HuH-7.5 (cell line): ENCODE measurements around the gene TMEM108.

Source experiments
- DNase-seq: peaks from one replicate; pipeline ENCODE4 v3.0.0; 2011; ENCODE audit warnings: low spot score

TMEM108 gene

DNA sequence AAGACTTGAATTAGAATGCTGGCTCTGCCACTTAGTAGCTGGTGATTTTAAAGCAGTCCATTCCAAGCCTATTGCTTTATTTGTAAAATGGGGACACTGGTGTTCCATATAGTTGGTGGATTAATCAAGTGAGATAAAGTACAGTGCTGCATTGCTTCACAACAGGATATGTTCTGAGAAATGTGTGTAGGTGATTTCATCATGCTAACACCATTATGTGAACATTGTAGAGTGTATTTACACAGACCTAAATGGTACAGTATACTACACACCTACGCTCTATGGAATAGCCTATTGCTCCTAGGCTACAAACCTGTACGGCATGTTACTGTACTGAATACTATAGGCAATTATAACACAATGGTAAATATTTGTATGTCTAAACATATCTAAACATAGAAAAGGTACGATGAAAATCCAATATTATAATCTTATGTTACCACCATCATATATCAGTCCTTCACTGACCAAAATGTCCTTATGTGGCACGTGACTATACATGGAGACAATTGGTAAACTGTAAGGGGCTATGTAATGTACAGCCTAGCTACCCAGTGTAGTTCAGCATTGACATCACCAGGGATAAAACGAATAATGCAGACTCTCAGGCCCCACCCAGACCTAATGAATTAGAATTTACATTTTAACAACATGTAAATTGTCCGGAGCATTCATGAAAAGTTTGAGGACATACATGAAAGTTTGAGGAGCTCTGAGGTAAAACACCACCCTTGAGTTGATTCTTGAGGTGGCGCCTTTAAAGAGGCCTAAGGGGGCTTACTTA, 240.3 kb downstream of the TMEM108 start:
- DNase-seq, result no peak

DNA sequence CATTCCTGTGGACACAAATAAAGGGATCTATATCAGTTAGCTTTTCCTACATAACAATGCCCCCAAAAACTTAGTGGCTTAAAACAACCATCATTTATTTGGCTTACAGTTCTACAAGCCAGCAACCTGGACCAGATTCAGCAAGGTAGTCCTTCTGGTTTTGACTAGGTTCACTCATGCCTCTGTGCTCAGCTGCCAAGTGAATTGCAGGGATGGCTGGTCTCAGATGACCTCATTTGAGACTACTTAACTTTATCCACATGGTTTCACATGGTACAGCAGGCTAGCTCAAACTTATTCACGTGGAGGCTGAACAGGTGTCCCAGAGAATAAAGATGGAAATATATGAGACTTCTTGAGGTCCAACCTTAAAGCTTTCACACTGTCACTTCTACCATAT, 242.4 kb downstream of the TMEM108 start:
- no peak for DNase-seq

DNA sequence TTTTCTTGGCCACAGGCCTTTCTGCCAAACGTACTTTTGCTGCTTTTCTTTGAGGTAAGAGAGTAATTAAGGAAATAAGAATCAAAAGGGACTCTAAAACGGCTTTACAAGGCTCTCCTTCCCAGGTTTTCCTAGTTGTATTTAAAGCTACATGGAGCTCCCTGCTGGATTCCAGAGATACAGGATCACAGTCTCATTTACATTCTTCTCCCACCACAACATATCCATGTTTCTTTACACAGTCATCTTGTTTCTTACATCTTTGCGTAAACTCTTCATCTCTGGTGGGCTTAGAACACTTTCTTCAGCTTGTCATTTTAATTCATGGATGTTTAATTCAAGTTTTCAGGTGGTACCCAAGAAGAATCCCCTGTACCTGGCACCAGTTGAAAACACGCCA, 244.0 kb downstream of the TMEM108 start:
- no peak for DNase-seq

DNA sequence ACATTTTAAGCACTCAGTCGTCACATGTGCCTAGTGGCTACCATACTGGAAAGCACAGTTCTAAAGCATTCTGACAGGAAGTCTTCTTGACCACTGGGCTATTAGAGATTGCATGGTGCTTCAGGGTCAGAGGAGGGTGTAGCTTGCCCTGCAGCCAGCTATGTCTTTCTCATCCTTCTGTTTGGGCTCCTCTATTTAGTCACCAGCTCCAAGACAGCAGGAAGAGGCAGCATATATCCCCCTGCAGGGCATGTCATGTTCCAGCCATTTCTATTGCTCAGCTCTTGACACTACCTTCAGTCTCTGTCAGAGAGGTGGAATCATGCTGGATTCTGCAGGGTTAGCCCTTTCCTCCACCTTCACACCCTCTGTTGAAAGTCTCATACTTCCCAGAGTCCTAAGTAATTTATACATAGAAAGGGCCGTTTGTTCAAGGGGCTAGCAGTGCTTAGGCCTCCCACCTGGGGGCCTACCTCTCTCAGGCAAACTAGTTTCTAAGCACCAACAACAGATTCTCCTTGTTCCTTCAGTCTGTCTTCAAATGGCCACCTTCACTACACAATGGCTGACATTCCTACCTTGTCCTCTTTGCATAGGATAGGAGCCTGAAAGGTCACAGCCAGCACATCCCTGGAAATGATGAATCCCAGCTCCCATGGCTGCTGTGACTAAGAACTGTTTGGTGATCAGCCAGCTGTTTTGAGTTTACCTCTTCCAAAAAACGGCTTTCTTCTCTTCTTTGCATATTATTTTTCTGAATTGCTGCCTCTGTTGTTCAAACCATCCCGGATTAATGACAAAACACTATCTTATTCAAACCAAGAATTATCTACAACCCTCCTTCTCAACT, 246.0 kb downstream of the TMEM108 start:
- DNase-seq, result no peak

DNA sequence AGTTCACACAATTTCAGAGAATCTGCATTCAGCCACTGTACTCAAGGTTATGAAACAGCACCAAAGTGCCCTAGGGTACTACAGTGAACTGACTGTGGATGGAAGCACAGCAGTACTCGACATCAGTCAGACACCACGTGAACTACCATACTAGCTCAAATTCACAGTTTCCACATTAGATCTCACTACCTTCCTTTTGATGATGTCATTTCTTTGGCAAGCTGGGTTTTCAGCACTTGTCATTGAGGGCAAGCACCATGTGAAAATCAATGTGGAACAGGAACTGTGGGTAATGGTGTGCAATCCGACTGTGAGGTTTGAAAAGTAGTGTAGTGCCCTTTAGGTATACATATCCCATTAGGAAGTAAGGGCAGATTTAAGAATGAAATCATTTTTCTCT, 251.1 kb downstream of the TMEM108 start:
- no peak for DNase-seq

DNA sequence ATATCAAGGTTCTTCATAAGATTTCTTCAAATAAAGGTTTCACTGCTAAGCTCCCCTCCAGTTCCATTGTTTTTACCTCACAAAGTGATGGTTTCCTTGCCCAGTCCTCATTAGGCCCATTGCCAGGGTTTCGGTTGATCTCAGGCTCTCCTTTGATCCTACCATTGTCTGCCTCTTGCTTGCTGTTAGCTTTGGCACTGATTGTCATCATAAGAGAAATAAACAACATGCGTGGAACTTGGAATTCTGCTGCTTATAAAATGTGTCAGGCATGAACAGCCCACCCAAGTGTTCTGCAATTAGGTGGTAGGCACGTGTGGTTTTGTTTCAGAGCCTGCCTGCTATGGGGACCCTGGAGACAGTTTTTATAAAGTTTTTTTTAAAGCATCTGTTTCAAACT, 254.1 kb downstream of the TMEM108 start:
- DNase-seq, result no peak

DNA sequence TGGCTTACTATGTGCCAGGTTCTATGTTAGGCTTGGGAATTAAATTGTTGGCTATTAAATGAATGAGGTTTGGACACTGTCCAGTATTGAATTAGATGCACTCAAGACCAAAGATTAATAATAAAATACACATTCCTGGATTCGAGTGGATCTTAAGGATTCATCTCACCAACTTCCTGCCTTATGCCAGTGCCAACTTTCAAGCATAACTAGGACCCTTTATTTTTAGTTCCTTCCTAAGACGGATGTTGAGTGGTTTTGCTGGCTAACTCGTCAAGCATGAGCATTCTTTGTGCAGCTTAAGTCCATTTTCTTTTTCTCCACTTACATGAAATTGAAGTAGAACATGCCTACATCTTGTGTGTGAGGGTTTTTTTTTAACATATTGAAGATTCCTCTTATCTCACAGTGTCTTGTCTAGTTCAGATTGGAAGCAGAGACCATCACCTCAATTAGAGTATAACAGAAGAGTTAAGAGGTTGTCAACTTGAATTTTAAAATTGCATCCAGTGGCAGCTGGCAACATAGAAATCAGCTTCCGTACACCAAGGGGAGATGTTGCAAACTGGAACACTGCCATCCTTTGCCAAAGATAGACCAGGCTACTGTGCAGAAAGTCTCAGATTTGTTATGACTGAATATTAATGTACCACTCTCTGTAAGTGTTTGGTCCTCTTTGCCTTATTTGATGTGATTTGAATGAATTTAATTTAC, 255.4 kb downstream of the TMEM108 start:
- DNase-seq, result no peak

DNA sequence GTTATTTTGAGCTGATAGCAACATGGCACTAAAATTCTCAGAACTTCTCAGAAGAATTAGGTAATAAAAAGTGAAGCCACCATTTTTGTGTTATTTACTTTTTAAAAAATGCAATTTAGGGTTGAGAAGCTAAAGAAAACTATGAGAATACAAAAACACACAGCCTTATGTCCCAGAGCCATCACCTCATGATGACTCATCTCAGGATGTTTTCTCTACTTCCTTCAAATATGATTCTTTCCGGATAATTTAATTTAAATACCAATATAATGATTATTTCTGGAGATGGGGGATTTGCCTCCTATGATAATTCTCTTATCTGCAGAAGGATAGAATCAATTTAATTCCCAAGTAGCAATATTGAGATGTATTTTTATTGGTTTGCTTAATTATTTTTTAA, 256.1 kb downstream of the TMEM108 start:
- DNase-seq, result no peak

DNA sequence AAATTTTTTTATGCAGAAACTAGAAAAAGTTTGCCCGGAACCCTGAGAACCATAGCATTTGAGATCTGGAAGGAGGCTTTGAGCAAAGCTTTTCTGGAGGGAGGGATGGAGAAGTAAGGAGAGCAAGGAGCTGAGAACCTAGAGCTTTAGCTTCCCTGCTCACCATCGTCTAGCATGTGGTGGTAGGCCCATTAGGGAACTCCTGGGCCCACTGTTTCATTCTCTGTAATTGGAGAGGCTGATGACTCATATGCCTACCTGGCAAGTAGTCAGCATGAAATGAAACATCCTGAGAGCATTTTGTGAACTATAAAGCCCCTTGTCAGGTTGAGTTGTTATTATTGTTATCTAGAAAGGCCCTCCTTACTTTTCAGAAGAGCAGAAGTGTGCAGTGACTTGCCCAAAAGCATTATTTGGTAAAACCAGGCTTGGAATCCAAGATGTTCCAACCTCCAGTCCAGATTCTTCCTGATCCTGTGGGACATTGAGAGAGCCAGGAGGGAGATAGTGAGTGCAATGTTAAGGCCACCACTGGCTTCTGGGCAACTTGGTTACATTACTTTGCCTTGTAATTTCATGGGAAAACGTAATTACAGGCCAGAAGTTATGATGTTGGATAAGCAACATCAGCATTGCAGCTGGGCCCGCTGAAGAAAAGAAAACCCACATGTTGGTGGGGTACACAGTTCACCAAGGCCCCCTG, 257.2 kb downstream of the TMEM108 start:
- no peak for DNase-seq

DNA sequence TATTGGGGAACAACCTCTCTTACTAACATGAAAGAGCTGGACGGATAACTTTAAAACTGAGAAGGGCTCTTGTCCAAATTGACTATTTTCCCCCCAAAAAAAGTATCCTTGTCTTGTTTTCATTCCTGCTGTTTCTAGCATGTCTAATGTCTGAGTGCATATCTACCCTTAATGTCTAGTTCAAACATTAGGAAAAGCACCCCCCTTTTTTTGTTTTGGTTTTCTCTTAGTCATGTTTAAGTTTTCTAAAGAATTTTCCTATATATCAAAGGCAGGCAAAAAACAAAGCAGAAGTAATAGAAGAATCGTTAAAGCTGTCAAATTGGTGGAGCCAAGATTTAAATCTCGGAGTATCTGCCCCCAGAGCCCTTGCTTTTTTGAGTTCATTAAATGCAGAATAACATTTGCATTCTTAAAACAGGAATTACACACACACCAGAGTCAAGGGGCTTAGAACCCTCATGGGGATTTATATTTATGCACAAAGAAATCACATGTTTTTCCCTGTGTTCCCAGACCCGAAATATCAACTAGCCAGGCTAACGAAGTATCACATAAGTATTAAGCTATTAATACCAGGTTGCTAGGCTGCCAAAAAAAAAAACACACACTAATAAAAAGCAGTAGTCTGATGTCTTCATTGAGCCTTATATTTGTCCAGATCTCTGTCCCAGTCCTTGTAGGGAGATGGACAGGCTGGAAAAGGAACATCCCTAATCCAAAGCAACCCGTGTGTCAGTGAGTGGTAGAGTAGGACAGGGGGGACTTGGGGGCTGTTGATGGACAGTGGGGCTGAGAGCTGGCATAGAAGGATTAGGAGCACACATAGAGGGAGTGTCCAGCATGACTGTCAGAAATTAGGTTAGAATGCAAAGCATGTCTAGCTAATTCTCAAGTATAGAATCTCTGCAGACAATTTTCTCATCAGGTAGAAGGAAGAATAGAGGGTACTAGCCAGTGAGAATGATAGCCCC, 258.0 kb downstream of the TMEM108 start:
- DNase-seq, result no peak

DNA sequence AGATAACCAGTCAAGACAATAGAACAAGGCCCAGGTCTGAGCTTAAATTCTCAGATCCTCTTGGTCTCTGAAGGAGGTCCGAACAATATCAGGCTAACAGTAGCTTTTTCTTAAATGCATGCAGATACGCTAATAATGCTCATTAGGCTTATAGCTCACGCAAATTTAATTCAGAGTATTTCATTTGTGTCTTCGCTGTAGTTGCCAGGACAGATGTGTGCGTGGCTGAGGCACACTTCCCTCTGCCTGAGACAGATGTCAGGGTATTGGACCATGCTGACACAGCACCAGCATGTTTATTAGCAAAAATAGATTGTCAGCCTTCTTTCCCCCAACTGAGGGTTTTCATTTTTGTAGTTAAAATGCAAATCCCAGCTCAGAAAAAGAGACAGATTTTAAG, 258.8 kb downstream of the TMEM108 start:
- no peak for DNase-seq

DNA sequence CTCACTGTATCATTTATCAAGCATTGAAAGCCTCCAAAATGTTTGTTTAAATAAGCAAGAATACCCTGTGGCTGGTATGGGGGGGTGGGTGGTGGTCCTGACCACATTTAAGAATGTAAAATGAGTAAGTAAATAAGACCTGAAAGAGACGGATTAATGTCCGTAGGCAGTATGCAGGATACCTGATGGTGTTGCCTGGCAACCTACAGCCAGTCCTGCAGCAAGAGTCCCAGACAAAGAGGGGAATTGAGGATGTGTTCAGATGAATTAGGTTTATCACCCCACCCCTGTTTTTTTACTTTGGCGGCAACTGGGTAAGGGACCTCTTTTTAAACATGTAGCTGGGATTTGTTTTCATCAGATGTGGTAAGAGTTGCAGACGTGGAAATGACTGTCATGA, 261.9 kb downstream of the TMEM108 start:
- DNase-seq, result no peak

DNA sequence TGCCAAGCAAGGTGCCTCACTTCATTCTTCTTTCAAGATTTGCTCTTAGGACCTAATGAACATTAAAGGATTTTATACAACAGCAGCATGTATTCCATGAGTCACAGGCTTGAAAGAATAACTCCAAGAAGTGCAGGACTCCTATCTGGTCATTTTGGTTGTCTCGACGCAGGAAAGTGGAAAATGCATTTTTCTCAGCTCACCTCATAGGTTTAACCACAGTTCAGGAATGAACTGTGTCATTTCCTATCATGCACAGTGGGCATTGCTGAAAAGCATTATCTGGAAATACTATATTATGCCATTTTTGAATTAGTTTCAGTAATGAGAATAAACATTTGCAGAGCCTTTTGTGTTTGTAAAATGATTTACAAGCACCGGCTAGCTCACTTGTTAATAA, 263.0 kb downstream of the TMEM108 start:
- no peak for DNase-seq

DNA sequence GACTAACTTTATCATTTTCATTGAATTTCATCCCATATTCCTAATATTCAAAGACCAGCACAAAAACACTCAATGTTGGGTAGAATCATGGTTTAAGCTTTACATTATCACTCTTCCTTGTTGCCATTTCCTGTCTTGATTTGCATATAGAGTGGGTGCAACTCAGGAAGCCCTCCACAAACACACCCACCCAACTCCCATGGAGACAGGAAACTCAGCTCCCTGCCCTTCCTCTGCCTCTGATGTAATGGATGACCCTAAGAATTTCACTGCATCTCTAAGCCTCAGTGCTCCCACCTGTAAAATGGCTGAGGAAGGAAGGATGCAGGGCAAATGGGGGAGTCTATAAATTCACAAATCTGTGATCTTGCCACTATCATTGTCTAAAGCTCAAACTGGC, 263.5 kb downstream of the TMEM108 start:
- DNase-seq, result no peak

DNA sequence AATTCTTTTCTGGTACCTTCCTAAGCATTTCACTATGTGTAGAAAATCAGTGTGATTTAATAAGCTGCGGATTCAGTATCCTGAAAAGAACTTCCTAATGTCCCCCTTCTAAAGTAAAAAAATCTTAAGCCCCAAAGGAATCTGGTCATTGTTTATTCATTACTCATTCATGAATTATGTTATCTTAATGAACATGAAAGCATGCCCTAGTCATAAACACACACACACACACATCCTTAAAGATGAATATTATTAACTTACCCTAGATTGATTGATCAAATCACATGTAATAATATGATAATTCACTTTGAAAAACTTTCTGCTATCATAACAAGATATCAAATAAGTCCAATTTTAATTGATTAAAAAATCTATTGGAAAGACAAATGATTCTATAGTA, 265.2 kb downstream of the TMEM108 start:
- DNase-seq, result no peak

DNA sequence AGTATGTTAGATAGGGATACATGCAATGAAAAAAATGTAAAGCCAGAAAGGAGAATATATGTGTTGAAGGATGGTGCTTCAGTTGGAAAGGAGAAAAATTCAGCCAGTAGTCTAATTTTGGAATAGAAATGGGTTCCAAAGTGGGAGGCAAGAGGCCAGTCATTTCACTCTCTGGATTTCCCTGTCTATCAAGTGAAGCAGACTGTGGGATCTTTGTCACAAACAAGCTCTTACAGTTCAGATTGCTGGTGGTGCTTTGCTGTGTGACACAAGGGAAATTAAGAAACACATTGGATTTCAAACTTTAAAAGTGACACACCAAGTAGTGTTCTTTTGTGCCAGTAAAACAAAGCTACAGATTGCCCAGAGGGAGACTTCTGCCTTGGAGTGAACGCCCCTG, 279.7 kb downstream of the TMEM108 start:
- no peak for DNase-seq

DNA sequence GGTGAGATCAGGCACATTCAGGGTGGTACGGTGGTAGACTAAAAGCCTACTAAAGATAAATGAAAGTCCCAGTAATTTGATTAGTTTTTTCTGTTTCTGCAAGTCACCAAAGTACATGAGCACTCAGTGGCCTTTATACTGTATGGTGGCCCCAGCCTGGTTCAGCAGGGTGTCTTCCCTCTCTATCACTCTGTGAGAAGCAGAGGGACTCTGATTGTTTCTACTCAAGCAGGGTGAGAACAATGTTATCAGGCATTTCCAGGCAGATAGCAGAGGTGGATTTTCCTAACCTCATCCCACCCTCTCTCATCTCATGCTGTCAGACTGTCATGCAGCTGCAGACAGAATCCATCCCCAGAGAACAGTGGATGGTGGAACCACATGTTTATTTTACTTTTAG, 290.2 kb downstream of the TMEM108 start:
- DNase-seq, result no peak

DNA sequence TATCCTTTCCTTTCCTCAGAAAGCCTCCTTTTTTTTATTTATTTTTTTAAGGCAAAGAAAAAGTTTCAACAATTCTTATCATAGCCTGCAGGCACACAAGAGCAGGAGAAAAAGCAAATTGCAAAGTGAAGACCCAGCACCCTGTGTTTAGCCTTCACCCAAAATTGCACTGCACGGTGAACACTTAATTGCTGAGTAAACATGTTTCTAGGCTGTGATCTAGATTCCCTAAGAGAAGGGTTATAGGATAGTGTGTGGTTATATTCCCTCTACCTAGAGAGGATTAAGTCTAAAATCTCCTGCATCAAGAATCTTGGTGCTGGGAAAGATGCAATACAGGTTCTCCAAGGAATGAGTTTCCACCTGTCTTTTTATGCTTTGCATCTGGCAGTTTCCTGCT, 291.4 kb downstream of the TMEM108 start:
- DNase-seq, result no peak

DNA sequence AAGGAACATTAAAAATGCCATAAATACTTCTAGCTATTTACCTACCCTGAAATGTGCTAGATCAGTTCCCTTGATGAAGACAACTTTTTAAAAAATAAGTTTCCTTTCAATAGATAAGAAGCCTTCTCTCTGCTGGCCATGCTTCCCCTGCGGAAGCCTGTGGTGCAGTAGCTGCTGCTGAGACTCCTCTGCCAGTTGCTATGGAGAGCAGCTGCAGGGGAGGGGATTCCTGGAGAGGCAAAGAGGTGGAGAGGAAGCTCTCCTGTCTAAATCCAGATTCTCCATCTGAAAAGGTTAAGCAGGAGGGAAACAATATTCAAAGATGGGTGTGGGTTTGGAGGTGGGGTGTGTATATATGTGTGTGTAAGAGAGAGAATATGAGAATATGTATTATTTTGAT, 291.9 kb downstream of the TMEM108 start:
- DNase-seq, result no peak

DNA sequence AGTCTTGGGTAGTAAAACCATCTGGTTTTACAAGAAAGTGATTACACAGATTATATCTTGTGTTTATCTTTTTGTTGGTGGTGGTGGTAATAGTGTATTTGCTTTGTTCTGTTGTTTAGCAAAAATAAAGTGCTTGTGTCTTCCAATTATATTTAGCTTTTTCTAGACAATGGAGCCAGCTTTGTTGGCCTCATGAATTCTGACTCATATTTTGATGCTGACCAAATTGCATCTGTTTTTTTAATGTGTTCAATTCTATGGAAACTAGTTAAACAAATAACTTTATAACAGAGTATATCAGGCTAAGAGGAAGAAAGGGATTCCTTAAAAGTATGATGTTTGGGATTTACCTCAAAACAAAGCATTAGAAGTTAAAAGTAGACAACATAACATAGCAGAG, 292.3 kb downstream of the TMEM108 start:
- no peak for DNase-seq

DNA sequence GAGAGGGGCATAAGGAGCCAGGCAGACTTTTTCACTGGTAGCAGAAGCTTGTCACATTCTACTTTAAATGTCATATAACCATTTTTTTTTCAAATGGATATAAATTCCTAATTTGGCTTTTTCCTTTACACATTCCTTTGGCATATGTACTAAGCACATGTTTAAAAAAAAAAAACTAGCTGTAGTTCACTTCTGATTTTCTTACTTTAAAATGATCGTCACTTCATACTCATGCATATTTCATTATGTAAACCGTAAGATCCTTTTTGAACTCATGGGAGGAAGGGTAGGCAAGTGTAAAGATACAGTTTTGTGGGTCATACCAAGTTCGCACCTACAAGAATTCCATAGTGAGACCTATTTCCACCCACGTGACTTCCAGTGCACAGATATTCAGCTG, 316.5 kb downstream of the TMEM108 start:
- no peak for DNase-seq
